SK-N-SH (cell line): ENCODE measurements around the gene NFATC3. TPM values are rescaled to one million over a fixed set of nuclear protein-coding genes. Genes with fewer than 3 reads are reported as not detected.

ENCODE experiments used
- CTCF ChIA-PET: fragments of 300-600, 350-600 bp; formaldehyde crosslinking; extraction: SDS; loops from one replicate; lab custom pipeline; 2021; lab: Yijun Ruan, JAX
- POLR2A ChIA-PET: fragments of 350-600 bp; sonication (Branson Sonifier 250); formaldehyde crosslinking; extraction: SDS; loops from one replicate; lab custom pipeline; 2020; ENCODE audit warnings: antibody characterized with exemption, inconsistent platforms; lab: Yijun Ruan, JAX
- DNase-seq: peaks from one replicate; pipeline ENCODE4 v3.0.0; 2012
- H2AFZ ChIP-seq: fragments of 200-600 bp; sonication (generic); 2 replicates; pipeline ENCODE4 v1.8.1; 2016; ENCODE audit warnings: antibody characterized with exemption, mild to moderate bottlenecking, low read depth
- H3F3A ChIP-seq: fragments of 200-600 bp; sonication (generic); replicated peaks from 2 replicates; pipeline ENCODE3; 2016; ENCODE audit warnings: antibody characterized with exemption, mild to moderate bottlenecking; ENCODE audit not compliant: insufficient read depth
- H3K27ac ChIP-seq, 2 experiments: fragments of 200-500 bp in 1 of 2; fragments of 200-600 bp in 1 of 2; sonication (Bioruptor generic) in 1 of 2; sonication (generic), shearing (Covaris generic) in 1 of 2; 2 replicates each; pipeline versions ENCODE4 v1.5.1 to v1.6.1; 2014 to 2016; ENCODE audit warnings: low read depth in 2 of 2, inconsistent platforms in 1 of 2, low read length in 1 of 2, mild to moderate bottlenecking in 1 of 2, mixed read lengths in 1 of 2
- H3K27me3 ChIP-seq: fragments of 200-600 bp; sonication (generic), shearing (Covaris generic); 2 replicates; pipeline ENCODE4 v1.6.1; 2016; ENCODE audit warnings: mixed run types; ENCODE audit not compliant: insufficient read depth
- H3K36me3 ChIP-seq, 2 experiments: fragments of 200-500 bp in 1 of 2; fragments of 200-600 bp in 1 of 2; sonication (Bioruptor generic) in 1 of 2; sonication (generic) in 1 of 2; replicated peaks in 1 of 2; 2 replicates each; pipeline versions ENCODE3 to v1.5.1; 2014 to 2016; ENCODE audit warnings: low read length in 1 of 2, mild to moderate bottlenecking in 1 of 2; ENCODE audit not compliant: insufficient read depth in 2 of 2, control insufficient read depth in 1 of 2
- H3K4me1 ChIP-seq, 2 experiments: fragments of 200-500 bp in 1 of 2; fragments of 200-600 bp in 1 of 2; sonication (Bioruptor generic) in 1 of 2; sonication (generic), shearing (Covaris generic) in 1 of 2; 2 replicates each; pipeline versions ENCODE4 v1.5.1 to v1.6.1; 2014 to 2016; ENCODE audit warnings: low read depth in 1 of 2, low read length in 1 of 2, mixed run types in 1 of 2; ENCODE audit not compliant: insufficient read depth in 2 of 2, control insufficient read depth in 1 of 2
- H3K4me2 ChIP-seq: fragments of 200-600 bp; sonication (generic), shearing (Covaris generic); 2 replicates; pipeline ENCODE4 v1.6.1; 2017; ENCODE audit warnings: mixed run types
- H3K4me3 ChIP-seq, 2 experiments: fragments of 200-500 bp in 1 of 2; fragments of 200-600 bp in 1 of 2; sonication (Bioruptor generic) in 1 of 2; sonication (generic), shearing (Covaris generic) in 1 of 2; 2 replicates each; pipeline versions ENCODE4 v1.5.1 to v1.8.1; 2014 to 2016; ENCODE audit warnings: low read depth in 2 of 2, inconsistent platforms in 1 of 2, low read length in 1 of 2, mild to moderate bottlenecking in 1 of 2, mixed read lengths in 1 of 2, moderate library complexity in 1 of 2
- H3K79me2 ChIP-seq: fragments of 200-600 bp; sonication (generic); 2 replicates; pipeline ENCODE4 v1.8.1; 2017; ENCODE audit warnings: mild to moderate bottlenecking; ENCODE audit not compliant: insufficient read depth
- H3K9ac ChIP-seq: fragments of 200-600 bp; sonication (generic); 2 replicates; pipeline ENCODE4 v1.6.1; 2017; ENCODE audit warnings: mixed run types
- H3K9me2 ChIP-seq: fragments of 200-600 bp; sonication (generic); 2 replicates; pipeline ENCODE4 v1.6.1; 2017; ENCODE audit warnings: mixed run types
- H3K9me3 ChIP-seq: fragments of 200-600 bp; sonication (generic); 2 replicates; pipeline ENCODE4 v1.6.1; 2017; ENCODE audit warnings: mixed run types, mild to moderate bottlenecking, moderate library complexity
- H4K20me1 ChIP-seq: fragments of 200-600 bp; sonication (generic); 2 replicates; pipeline ENCODE4 v1.6.1; 2017; ENCODE audit warnings: mild to moderate bottlenecking, mixed run types; ENCODE audit not compliant: insufficient read depth
- CHD2 ChIP-seq: fragments of 150-350 bp; IDR thresholded peaks from 2 replicates; pipeline ENCODE4 v1.6.1; 2018; ENCODE audit warnings: low read length; ENCODE audit not compliant: partially characterized antibody
- EP300 ChIP-seq, 2 experiments: IDR thresholded peaks; 2 replicates each; pipeline versions ENCODE4 v1.4.0 to v1.6.1; 2012; ENCODE audit warnings: borderline replicate concordance in 1 of 2, low read depth in 1 of 2, low read length in 1 of 2
- EZH2phosphoT487 ChIP-seq: fragments of 200-600 bp; sonication (generic); IDR thresholded peaks from 2 replicates; pipeline ENCODE4 v1.6.1; 2017; ENCODE audit warnings: low read depth, mixed run types, mild to moderate bottlenecking, antibody characterized with exemption, moderate library complexity, borderline replicate concordance
- FOXM1 ChIP-seq: IDR thresholded peaks from 2 replicates; pipeline ENCODE4 v1.4.0; 2012; ENCODE audit warnings: low read depth, mild to moderate bottlenecking
- GABPA ChIP-seq: IDR thresholded peaks from 2 replicates; pipeline ENCODE4 v1.4.0; 2012; ENCODE audit warnings: low read depth, mild to moderate bottlenecking
- JUND ChIP-seq: IDR thresholded peaks from 2 replicates; pipeline ENCODE4 v1.4.0; 2012
- MEF2A ChIP-seq: IDR thresholded peaks from 2 replicates; pipeline ENCODE4 v1.4.0; 2012; ENCODE audit warnings: low read depth, borderline replicate concordance
- NFIC ChIP-seq: IDR thresholded peaks from 2 replicates; pipeline ENCODE4 v1.4.0; 2012; ENCODE audit warnings: borderline replicate concordance
- NRF1 ChIP-seq: IDR thresholded peaks from 2 replicates; pipeline ENCODE4 v1.6.1; 2012; ENCODE audit warnings: low read depth, mild to moderate bottlenecking, low read length
- PBX3 ChIP-seq: IDR thresholded peaks from 2 replicates; pipeline ENCODE4; 2012
- RCOR1 ChIP-seq: fragments of 150-350 bp; IDR thresholded peaks from 2 replicates; pipeline ENCODE4 v1.6.1; 2017; ENCODE audit warnings: antibody characterized with exemption, low read length
- RXRA ChIP-seq: IDR thresholded peaks from 2 replicates; pipeline ENCODE4 v1.4.0; 2012; ENCODE audit warnings: low read depth, mild to moderate bottlenecking, borderline replicate concordance
- SIN3A ChIP-seq: IDR thresholded peaks from 2 replicates; pipeline ENCODE4 v1.6.1; 2012; ENCODE audit warnings: low read depth, mild to moderate bottlenecking, low read length, moderate library complexity, borderline replicate concordance
- TAF1 ChIP-seq: IDR thresholded peaks from 2 replicates; pipeline ENCODE4 v1.6.1; 2012; ENCODE audit warnings: low read depth, mild to moderate bottlenecking, low read length, moderate library complexity, borderline replicate concordance
- TCF12 ChIP-seq: IDR thresholded peaks from 2 replicates; pipeline ENCODE4 v1.4.0; 2012
- TEAD4 ChIP-seq: IDR thresholded peaks from 2 replicates; pipeline ENCODE4 v1.4.0; 2012; ENCODE audit warnings: mild to moderate bottlenecking, borderline replicate concordance; ENCODE audit not compliant: insufficient read depth
- USF1 ChIP-seq: IDR thresholded peaks from 2 replicates; pipeline ENCODE4 v1.4.0; 2012; ENCODE audit warnings: low read depth, borderline replicate concordance
- YY1 ChIP-seq: IDR thresholded peaks from 2 replicates; pipeline ENCODE4 v1.4.0; 2012; ENCODE audit warnings: low read depth, mild to moderate bottlenecking
- WGBS: methylation state at CpG from one replicate; pipeline ENCODE4 v1.1.6; 2017; ENCODE audit warnings: low lambda C conversion rate; 5-methylcytosine and 5-hydroxymethylcytosine counted together
- polyA plus RNA-seq, 3 experiments: library from polyadenylated mRNA; depleted of rRNA; stranded (reverse); fragments of >200 nt; gene quantifications; 2 replicates each; pipeline ENCODE4 v1.2.3, GENCODE V29; 2012
- TF ChIP-seq, protein P1 (sequence below): IDR thresholded peaks from 2 replicates; pipeline ENCODE4 v1.6.1; 2012; ENCODE audit warnings: mild to moderate bottlenecking, low read depth, low read length, moderate library complexity
- TF ChIP-seq, protein P2 (sequence below): IDR thresholded peaks from 2 replicates; pipeline ENCODE4 v1.4.0; 2012; ENCODE audit warnings: low read depth

NFATC3 gene
- polyA plus RNA-seq, 1 of the 3 experiments (the other 2 are of a cell fraction): 5.7 TPM

- Histone ChIP-seq H3K36me3 (peaks cover 11 to 19% of the 10 kb centered on the region in 2 experiments), H3K9me2 (no peaks in the 10 kb centered on the region), H3K4me2 (no peak overlapping the region), H3K27me3 (no peaks in the 10 kb centered on the region), H3K4me1 (peaks cover 0 to 21% of the 10 kb centered on the region in 2 experiments; a peak in 2 of 4 replicates), H2AFZ (no peak overlapping the region), H3K9ac (no peak overlapping the region), H4K20me1 (0 out of 2 replicates have a peak, but pooled peaks cover 2% of the 10 kb centered on the region), H3K79me2 (no peaks in the 10 kb centered on the region), H3K27ac (no peak overlapping the region), H3K9me3 (no peaks in the 10 kb centered on the region), H3K4me3 (no peak overlapping the region), H3F3A (peaks cover 39% of the 10 kb centered on the region)
- DNase-seq: no peak
- ChIA-PET POLR2A (no interaction called here), CTCF (interaction anchor here (1.0 kb wide), 1 partner anchor 17 kb away, joined by 3 read pairs; no protein-coding TSS in a partner anchor)
- TF ChIP-seq JUND: no peak
- no peak for TF ChIP-seq GABPA
- TF ChIP-seq SIN3A: no peak
- no peak for TF ChIP-seq CHD2
- TF ChIP-seq EZH2phosphoT487: no peak
- TF ChIP-seq FOXM1: no peak
- TF ChIP-seq RXRA: no peak
- no peak for TF ChIP-seq MEF2A
- no peak for TF ChIP-seq YY1
- WGBS: 88% methylated on average over 1 of the region's 1 CpG
Measured at GRCh38 chr16:68066763-68067162, 18.4 kb upstream of the NFATC3 start.

GRCh38 chr16:68068926-68069325, 16.2 kb upstream of the NFATC3 start:
- H3K27me3 ChIP-seq: no peaks in the 10 kb centered on the region
- H3K27ac ChIP-seq: no peak overlapping the region
- H4K20me1 ChIP-seq: 0 out of 2 replicates have a peak, but pooled peaks cover 2% of the 10 kb centered on the region
- H2AFZ ChIP-seq: no peak overlapping the region
- no peak for DNase-seq
- H3K36me3 ChIP-seq: peaks cover 9 to 20% of the 10 kb centered on the region in 2 experiments
- peaks cover 30% of the 10 kb centered on the region for H3F3A ChIP-seq
- H3K9me2 ChIP-seq: no peaks in the 10 kb centered on the region
- H3K4me1 ChIP-seq: peaks cover 0 to 29% of the 10 kb centered on the region in 2 experiments; a peak in 3 of 4 replicates
- H3K9ac ChIP-seq: no peak overlapping the region
- no peaks in the 10 kb centered on the region for H3K79me2 ChIP-seq
- ChIA-PET CTCF (interaction anchor here (1.4 to 1.7 kb wide), 3 partner anchors 18 to 161 kb away, joined by 3 to 5 read pairs (median 3); no protein-coding TSS in a partner anchor), POLR2A (interaction anchor here (0.7 kb wide), 1 partner anchor 16 kb away, joined by 3 read pairs; no protein-coding TSS in a partner anchor)
- no peaks in the 10 kb centered on the region for H3K9me3 ChIP-seq
- 95% methylated on average over 9 of the region's 9 CpGs for WGBS
- TF ChIP-seq RCOR1: no peak
- TF ChIP-seq, protein P1, sequence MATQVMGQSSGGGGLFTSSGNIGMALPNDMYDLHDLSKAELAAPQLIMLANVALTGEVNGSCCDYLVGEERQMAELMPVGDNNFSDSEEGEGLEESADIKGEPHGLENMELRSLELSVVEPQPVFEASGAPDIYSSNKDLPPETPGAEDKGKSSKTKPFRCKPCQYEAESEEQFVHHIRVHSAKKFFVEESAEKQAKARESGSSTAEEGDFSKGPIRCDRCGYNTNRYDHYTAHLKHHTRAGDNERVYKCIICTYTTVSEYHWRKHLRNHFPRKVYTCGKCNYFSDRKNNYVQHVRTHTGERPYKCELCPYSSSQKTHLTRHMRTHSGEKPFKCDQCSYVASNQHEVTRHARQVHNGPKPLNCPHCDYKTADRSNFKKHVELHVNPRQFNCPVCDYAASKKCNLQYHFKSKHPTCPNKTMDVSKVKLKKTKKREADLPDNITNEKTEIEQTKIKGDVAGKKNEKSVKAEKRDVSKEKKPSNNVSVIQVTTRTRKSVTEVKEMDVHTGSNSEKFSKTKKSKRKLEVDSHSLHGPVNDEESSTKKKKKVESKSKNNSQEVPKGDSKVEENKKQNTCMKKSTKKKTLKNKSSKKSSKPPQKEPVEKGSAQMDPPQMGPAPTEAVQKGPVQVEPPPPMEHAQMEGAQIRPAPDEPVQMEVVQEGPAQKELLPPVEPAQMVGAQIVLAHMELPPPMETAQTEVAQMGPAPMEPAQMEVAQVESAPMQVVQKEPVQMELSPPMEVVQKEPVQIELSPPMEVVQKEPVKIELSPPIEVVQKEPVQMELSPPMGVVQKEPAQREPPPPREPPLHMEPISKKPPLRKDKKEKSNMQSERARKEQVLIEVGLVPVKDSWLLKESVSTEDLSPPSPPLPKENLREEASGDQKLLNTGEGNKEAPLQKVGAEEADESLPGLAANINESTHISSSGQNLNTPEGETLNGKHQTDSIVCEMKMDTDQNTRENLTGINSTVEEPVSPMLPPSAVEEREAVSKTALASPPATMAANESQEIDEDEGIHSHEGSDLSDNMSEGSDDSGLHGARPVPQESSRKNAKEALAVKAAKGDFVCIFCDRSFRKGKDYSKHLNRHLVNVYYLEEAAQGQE: no peak
- TF ChIP-seq TAF1: no peak
- TF ChIP-seq RXRA: no peak
- TF ChIP-seq EP300 (IDR thresholded peaks at IDR 0.05; ENCODE audit: borderline replicate concordance in 1 of 2, low read depth in 1 of 2, low read length in 1 of 2): no peak
- TF ChIP-seq TEAD4: no peak
- no peak for TF ChIP-seq TCF12
- TF ChIP-seq USF1: no peak
- TF ChIP-seq NFIC: no peak
- TF ChIP-seq, protein P2, sequence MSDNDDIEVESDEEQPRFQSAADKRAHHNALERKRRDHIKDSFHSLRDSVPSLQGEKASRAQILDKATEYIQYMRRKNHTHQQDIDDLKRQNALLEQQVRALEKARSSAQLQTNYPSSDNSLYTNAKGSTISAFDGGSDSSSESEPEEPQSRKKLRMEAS: no peak
- TF ChIP-seq SIN3A: no peak
- TF ChIP-seq NRF1: no peak
- TF ChIP-seq PBX3: no peak
- no peak for TF ChIP-seq MEF2A
- H3K4me2 ChIP-seq: no peak overlapping the region
- H3K4me3 ChIP-seq: no peak overlapping the region
